Naive thymus-derived CD8-positive, alpha-beta T cell (primary cell): ENCODE results near the gene GPRC5D. TPM values are rescaled to one million over a fixed set of nuclear protein-coding genes. Genes with fewer than 3 reads are reported as not detected.

ENCODE experiments used
- ATAC-seq, 2 donors: fragments of 150-1000 bp; cut with Tn5 transposase in 1 of 2; sonication (Bioruptor Pico), chemical (Tn5 transposase) in 1 of 2; 1 replicate in 1 of 2; 2 replicates in 1 of 2; pipeline ENCODE4 v1.10.0; 2021; ENCODE audit warnings: mild to moderate bottlenecking in 2 of 2, moderate library complexity in 2 of 2
- POLR2A ChIA-PET: fragments of 350-600 bp; sonication (Branson Sonifier 250); formaldehyde crosslinking; loops from one replicate; lab custom pipeline; 2021; ENCODE audit warnings: antibody characterized with exemption; lab: Charles Lee
- DNase-seq, 10 donors: peaks; one replicate each; pipeline versions ENCODE4 v3.0.0 to v3.0.0-alpha.2; 2020 to 2022
- H3K27ac Mint-ChIP-seq, 10 donors: one replicate each; pipeline ENCODE4 v1.8.0; 2020 to 2022; ENCODE audit warnings: mild to moderate bottlenecking in 10 of 10, mixed read lengths in 10 of 10, moderate library complexity in 4 of 10, inconsistent platforms in 1 of 10
- H3K27me3 Mint-ChIP-seq, 5 donors: one replicate each; pipeline ENCODE4 v1.8.0; 2021 to 2022; ENCODE audit warnings: mixed read lengths in 5 of 5
- H3K36me3 Mint-ChIP-seq, 3 donors: one replicate each; pipeline ENCODE4 v1.8.0; 2020 to 2022; ENCODE audit warnings: mixed read lengths in 3 of 3, mild to moderate bottlenecking in 2 of 3, inconsistent platforms in 1 of 3
- H3K4me1 Mint-ChIP-seq, 4 donors: one replicate each; pipeline ENCODE4 v1.8.0; 2021 to 2022; ENCODE audit warnings: mixed read lengths in 4 of 4
- H3K4me3 Mint-ChIP-seq, 10 donors: one replicate each; pipeline ENCODE4 v1.8.0; 2020 to 2022; ENCODE audit warnings: mild to moderate bottlenecking in 10 of 10, mixed read lengths in 10 of 10, moderate library complexity in 6 of 10, inconsistent platforms in 1 of 10
- H3K9me3 Mint-ChIP-seq, 9 donors: one replicate each; pipeline ENCODE4 v1.8.0; 2020 to 2022; ENCODE audit warnings: mixed read lengths in 9 of 9, mild to moderate bottlenecking in 3 of 9, inconsistent platforms in 1 of 9, moderate library complexity in 1 of 9
- polyA plus RNA-seq, 3 donors: library from polyadenylated mRNA; unstranded; fragments of 300-500 nt; fragmentation: Illumina TruSeq; gene quantifications; one replicate each; pipeline ENCODE4 v1.2.3, GENCODE V29; 2021
- total RNA-seq, 8 experiments: library from RNA in 2 of 8; stranded (reverse) in 2 of 8; gene quantifications; one replicate each; pipeline ENCODE4 v1.2.3 and lab custom pipeline; 2021 to 2026

Gene GPRC5D
- total and polyA plus RNA-seq, 5 experiments from 2014 or later, result 0.43 TPM; not detected in 4

DNA sequence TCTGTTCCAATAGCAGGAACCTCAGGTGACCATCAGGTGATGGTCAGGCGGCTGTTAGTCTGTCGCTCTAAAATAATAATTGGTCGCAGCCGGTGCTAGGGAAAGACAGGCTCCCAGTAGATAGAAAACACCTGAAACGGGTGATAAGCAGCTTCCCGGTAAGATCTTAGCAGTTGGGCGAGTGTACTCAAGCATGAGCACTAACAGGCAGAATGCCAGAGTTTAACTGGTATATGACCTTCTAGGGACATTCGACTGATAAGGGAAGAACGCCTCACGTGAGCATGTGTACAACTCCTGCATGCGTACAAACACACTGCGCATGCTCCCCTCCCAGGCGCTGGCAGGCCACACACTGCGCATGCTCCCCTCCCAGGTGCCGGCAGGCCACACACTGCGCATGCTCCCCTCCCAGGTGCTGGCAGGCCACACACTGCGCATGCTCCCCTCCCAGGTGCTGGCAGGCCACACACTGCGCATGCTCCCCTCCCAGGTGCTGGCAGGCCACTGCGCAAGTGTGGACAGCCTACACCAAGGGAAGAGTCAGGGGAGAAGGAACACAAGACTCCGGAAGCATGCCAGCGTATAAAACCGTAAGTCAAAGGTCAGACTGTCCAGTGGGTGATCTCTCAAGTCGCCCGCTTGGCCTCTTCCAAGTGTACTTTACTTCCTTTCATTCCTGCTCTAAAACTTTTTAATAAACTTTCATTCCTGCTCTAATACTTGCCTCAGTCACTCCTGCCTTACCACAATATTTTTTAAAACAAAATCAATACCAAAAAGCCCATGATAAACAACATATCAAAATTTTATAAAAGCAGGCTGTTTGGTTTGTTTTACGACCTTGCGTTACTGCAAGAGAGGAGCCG is 24.5 kb downstream of the GPRC5D start:
- no peaks in the 10 kb centered on the region for H3K36me3 Mint-ChIP-seq
- ATAC-seq, result peak; percentile 44 to 87
- no peaks in the 10 kb centered on the region for H3K4me1 Mint-ChIP-seq
- peak overlapping the region in 7 of 10 donors; percentile 36 to 65 (median 61) for H3K4me3 Mint-ChIP-seq
- H3K27ac Mint-ChIP-seq, result peak overlapping the region in 4 of 10 donors; percentile 21 to 48 (median 34)
- DNase-seq, result peak in 9 of 10 donors; percentile 12 to 82 (median 60)
- POLR2A ChIA-PET, result no interaction called here
- peaks cover 0 to 8% (median 1%) of the 10 kb centered on the region in 5 donors for H3K27me3 Mint-ChIP-seq
- H3K9me3 Mint-ChIP-seq, result no peaks in the 10 kb centered on the region

GRCh38 chr12:12926571-12927071 is 25.3 kb downstream of the GPRC5D start:
- Mint-ChIP-seq H3K9me3 (no peaks in the 10 kb centered on the region), H3K36me3 (no peaks in the 10 kb centered on the region), H3K27me3 (peaks cover 0 to 8% (median 1%) of the 10 kb centered on the region in 5 donors), H3K4me1 (no peaks in the 10 kb centered on the region), H3K27ac (peak overlapping the region in 1 of 10 donors; percentile 48), H3K4me3 (peak overlapping the region in 1 of 10 donors; percentile 50)
- no peak for DNase-seq
- POLR2A ChIA-PET, result no interaction called here
- no peak for ATAC-seq

DNA sequence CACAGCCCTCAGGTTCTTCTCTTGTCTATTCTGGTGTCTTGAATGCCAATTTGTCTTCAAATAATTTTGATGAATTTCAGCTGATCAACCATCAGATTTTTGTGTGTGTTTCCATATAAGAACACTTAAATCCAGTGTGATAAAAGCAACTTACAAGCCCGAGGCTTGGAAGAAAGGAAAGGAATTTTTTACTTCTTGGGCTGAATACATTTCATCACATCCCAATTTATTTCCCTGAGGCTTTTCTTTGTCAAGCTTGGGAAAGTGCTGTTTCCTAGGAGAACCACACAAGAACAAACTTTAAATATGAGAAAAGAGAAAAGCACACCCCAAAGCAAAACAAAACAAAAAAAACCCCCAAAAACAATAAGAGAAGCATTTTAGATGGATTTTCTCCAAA is 26.6 kb downstream of the GPRC5D start:
- DNase-seq (no peak), ATAC-seq (no peak)
- peaks cover 0 to 8% (median 1%) of the 10 kb centered on the region in 5 donors for H3K27me3 Mint-ChIP-seq
- H3K4me3 Mint-ChIP-seq, result no peak overlapping the region
- H3K9me3 Mint-ChIP-seq, result no peaks in the 10 kb centered on the region
- no peaks in the 10 kb centered on the region for H3K36me3 Mint-ChIP-seq
- H3K27ac Mint-ChIP-seq, result no peak overlapping the region
- H3K4me1 Mint-ChIP-seq, result no peaks in the 10 kb centered on the region
- POLR2A ChIA-PET, result no interaction called here

- ATAC-seq (no peak), DNase-seq (no peak)
- H3K9me3 Mint-ChIP-seq, result no peaks in the 10 kb centered on the region
- H3K27ac Mint-ChIP-seq, result peak overlapping the region in 1 of 10 donors; percentile 48
- POLR2A ChIA-PET, result no interaction called here
- no peaks in the 10 kb centered on the region for H3K4me1 Mint-ChIP-seq
- no peak overlapping the region for H3K4me3 Mint-ChIP-seq
- H3K36me3 Mint-ChIP-seq, result no peaks in the 10 kb centered on the region
- peaks cover 0 to 8% (median 1%) of the 10 kb centered on the region in 5 donors for H3K27me3 Mint-ChIP-seq
These were observed 27.8 kb downstream of the GPRC5D start for GRCh38 chr12:12924169-12924568.

- Mint-ChIP-seq H3K9me3 (no peaks in the 10 kb centered on the region), H3K27ac (no peak overlapping the region), H3K4me1 (no peaks in the 10 kb centered on the region), H3K27me3 (peaks cover 0 to 10% (median 5%) of the 10 kb centered on the region in 5 donors), H3K36me3 (no peaks in the 10 kb centered on the region), H3K4me3 (no peak overlapping the region)
- POLR2A ChIA-PET, result no interaction called here
- no peak for DNase-seq
- ATAC-seq, result no peak
These were observed 29.0 kb downstream of the GPRC5D start for GRCh38 chr12:12922978-12923377.

- no peaks in the 10 kb centered on the region for H3K36me3 Mint-ChIP-seq
- POLR2A ChIA-PET, result no interaction called here
- DNase-seq (no peak), ATAC-seq (no peak)
- peak overlapping the region in 1 of 10 donors; percentile 53 for H3K27ac Mint-ChIP-seq
- no peaks in the 10 kb centered on the region for H3K4me1 Mint-ChIP-seq
- no peak overlapping the region for H3K4me3 Mint-ChIP-seq
- H3K9me3 Mint-ChIP-seq, result no peaks in the 10 kb centered on the region
- peaks cover 1 to 10% (median 8%) of the 10 kb centered on the region in 5 donors for H3K27me3 Mint-ChIP-seq
These were observed 29.8 kb downstream of the GPRC5D start for GRCh38 chr12:12922191-12922616.

GRCh38 chr12:12919666-12920435 is 32.1 kb downstream of the GPRC5D start:
- no peaks in the 10 kb centered on the region for H3K9me3 Mint-ChIP-seq
- ATAC-seq, result no peak

DNA sequence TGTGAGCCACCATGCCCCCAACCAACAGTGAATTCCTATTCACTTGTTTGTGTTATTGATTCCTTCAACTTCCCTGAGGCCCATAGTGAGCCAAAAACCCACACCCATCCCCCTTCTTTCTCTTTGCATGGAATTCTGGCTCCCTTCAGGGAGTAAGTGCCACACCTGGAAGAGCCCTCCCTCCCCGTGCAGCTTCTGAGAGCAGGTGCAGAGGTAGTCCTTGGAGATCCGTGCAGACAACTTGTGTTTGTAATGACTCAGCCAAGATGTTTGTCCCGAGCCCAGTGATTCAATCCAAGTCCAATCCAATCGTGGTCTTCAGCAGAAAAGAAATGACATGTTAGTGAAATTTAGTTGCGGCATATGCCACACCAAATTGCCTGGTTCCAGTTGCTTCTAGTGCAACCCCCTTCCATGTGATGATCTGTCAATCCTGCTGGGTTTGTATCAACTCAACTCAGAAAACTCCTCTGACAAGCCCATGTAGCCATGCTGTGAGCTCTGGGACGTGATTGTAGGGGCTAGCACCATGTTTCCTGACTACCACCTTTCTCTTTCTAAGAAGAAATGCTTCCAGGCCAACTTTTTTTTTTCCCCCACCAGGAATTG is 33.1 kb downstream of the GPRC5D start:
- Mint-ChIP-seq H3K9me3 (no peaks in the 10 kb centered on the region), H3K27ac (no peak overlapping the region), H3K4me1 (peaks cover 6 to 11% (median 8%) of the 10 kb centered on the region in 4 donors), H3K4me3 (no peak overlapping the region), H3K36me3 (no peaks in the 10 kb centered on the region), H3K27me3 (peaks cover 6 to 15% (median 13%) of the 10 kb centered on the region in 5 donors)
- DNase-seq (no peak), ATAC-seq (no peak)
- POLR2A ChIA-PET, result no interaction called here

More at GRCh38 chr12:12919666-12920435, 32.1 kb downstream of the GPRC5D start:
- Mint-ChIP-seq H3K27ac (no peak overlapping the region), H3K4me1 (peaks cover 6 to 11% (median 8%) of the 10 kb centered on the region in 4 donors), H3K27me3 (peaks cover 6 to 15% (median 13%) of the 10 kb centered on the region in 5 donors), H3K36me3 (no peaks in the 10 kb centered on the region), H3K4me3 (no peak overlapping the region)
- DNase-seq, result no peak
- POLR2A ChIA-PET, result no interaction called here

GRCh38 chr12:12917517-12917916 is 34.5 kb downstream of the GPRC5D start:
- ATAC-seq (no peak), DNase-seq (no peak)
- Mint-ChIP-seq H3K4me1 (peaks cover 6 to 11% (median 8%) of the 10 kb centered on the region in 4 donors), H3K4me3 (no peak overlapping the region), H3K9me3 (no peaks in the 10 kb centered on the region), H3K27ac (no peak overlapping the region), H3K36me3 (no peaks in the 10 kb centered on the region), H3K27me3 (peaks cover 6 to 15% (median 13%) of the 10 kb centered on the region in 5 donors)
- POLR2A ChIA-PET, result no interaction called here

DNA sequence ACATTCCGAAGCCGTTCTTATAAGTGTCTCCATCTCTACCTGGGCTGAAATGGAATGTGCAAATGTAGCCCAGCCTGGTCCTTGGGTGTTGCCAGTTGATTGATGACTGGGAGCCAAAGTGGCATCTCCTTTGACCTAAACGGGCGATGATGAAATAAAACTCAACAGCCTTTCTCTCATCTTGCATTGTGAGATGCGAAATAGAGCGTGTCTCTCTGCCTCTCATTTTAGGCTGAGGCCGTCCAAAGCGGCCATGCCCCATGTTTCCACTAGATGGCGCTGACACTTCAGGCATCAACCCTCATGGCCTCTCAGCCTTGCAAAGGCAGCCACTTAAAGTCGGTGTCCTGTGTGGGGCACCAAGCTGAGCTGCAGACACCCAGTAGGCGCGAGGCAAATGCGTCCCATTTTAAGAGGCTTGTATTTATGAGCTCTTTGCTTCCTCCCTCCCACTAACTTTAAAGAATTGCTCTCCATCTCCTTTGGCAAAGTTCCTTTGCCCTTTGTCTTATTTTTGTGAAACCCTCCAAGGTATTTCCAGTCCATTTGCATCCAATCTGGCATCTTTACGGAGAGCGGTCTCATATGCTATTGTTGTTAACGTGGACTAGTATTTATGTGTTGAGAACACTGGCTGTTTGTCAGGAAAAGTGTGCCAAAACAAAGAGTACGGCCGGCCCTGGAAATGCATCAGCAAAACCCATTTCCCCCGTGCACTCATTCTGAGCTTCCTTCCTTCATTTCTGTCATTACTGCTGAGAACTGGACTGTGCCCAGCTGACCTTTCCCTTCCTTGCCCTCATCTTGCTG is 35.6 kb downstream of the GPRC5D start:
- POLR2A ChIA-PET, result interaction anchor here (0.9 kb wide), 1 partner anchor 296 kb away, joined by 3 read pairs; no protein-coding TSS in a partner anchor
- ATAC-seq, result peak; percentile 99 to 100
- peak overlapping the region in 1 of 10 donors; percentile 14 for H3K27ac Mint-ChIP-seq
- peak; percentile 65 to 91 (median 82) for DNase-seq
- no peaks in the 10 kb centered on the region for H3K9me3 Mint-ChIP-seq
- H3K36me3 Mint-ChIP-seq, result no peaks in the 10 kb centered on the region
- peaks cover 6 to 15% (median 13%) of the 10 kb centered on the region in 5 donors for H3K27me3 Mint-ChIP-seq
- peaks cover 6 to 11% (median 8%) of the 10 kb centered on the region in 4 donors for H3K4me1 Mint-ChIP-seq
- peak overlapping the region in 4 of 10 donors; percentile 2 to 45 (median 22) for H3K4me3 Mint-ChIP-seq

DNA sequence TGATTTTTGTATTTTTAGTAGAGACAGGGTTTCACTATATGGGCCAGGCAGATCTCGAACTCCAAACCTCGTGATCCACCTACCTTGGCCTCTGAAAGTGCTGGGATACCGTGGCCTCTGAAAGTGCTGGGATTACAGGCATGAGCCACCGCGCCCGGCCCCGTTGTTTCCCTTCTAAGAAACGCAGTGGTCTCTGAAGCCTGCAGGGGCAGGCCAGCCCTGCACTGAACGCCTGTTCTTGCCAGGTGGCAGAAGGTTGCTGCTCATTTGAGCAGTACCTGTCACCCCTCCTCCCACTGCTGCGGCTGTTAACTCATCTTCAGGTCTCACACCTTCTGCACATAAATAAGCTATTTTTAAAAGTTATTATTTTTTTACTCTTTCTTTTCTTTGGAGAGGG is 36.3 kb downstream of the GPRC5D start:
- POLR2A ChIA-PET, result interaction anchor here (0.9 kb wide), 1 partner anchor 297 kb away, joined by 3 read pairs; no protein-coding TSS in a partner anchor
- peaks cover 6 to 14% (median 9%) of the 10 kb centered on the region in 4 donors for H3K4me1 Mint-ChIP-seq

More for the DNA sequence above, 36.3 kb downstream of the GPRC5D start:
- no peak for ATAC-seq
- H3K27me3 Mint-ChIP-seq, result peaks cover 6 to 15% (median 13%) of the 10 kb centered on the region in 5 donors
- no peaks in the 10 kb centered on the region for H3K9me3 Mint-ChIP-seq
- H3K4me3 Mint-ChIP-seq, result no peak overlapping the region
- H3K36me3 Mint-ChIP-seq, result no peaks in the 10 kb centered on the region
- DNase-seq, result no peak
- no peak overlapping the region for H3K27ac Mint-ChIP-seq
